Measurements from ENCODE around the gene ARHGEF2. TPM values are rescaled to one million over a fixed set of nuclear protein-coding genes. Genes with fewer than 3 reads are reported as not detected.

The ARHGEF2 gene
- total and polyA plus RNA-seq, 2 donors (not counting 3 experiments of a cell fraction or from before 2014, with no cell fraction given): 59.2 to 118 TPM

DNA sequence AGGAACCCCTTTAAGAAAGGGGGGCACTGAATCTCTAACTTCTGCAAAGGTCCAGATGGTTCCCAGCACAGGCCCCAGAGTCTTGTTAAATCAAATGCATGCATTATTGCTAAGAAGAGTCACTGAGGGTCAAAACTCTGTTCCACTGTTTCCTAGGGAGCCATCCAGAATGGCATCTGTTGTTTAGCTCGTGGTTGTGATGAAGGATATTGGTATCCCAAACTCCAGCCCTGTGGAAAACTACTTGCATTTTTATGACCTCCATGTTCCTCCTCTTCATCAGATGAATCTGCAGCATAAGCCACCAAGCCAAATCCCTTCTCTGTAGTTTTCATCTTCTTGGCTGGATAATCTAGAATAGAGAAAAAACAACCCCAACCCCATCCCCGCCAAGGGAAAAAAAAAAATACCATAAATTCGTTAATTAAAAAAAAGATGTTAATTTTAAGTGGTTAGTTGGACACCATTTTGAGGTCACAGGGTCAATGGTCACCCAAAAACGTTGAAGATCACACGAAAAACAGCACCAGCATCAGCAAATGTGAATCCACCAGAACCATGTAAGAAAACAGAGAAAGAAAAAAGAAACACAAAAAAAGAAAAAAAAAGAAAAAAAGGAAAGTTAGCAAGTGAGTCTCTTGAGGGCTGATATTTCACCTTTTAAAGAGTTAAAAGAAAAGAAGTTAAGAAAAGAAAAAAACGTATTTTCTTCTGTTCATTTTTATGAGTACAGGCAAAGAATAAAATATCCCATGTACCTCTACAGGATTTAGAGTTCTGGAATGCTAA, 64.2 kb downstream of the ARHGEF2 start:
- dilution Hi-C loops (cut with MboI; ENCODE audit: extremely low pct_ligation_motif_present, low sequenced_read_pairs) (no loop called here), intact Hi-C loops (cut with micrococcal nuclease) (no loop called here)
- peaks cover 10% of the 10 kb centered on the region for H3K79me2 ChIP-seq (ENCODE audit: control insufficient read depth, insufficient read depth, low read length)
- no peaks in the 10 kb centered on the region for H4K20me1 ChIP-seq (replicated peaks; ENCODE audit: control insufficient read depth, extremely low read depth, insufficient read depth, low read length)
- H3K27me3 ChIP-seq (ENCODE audit: control insufficient read depth in 2 of 2, insufficient read depth in 2 of 2, low read length in 2 of 2): no peaks in the 10 kb centered on the region
- TF ChIP-seq FOS (IDR thresholded peaks at IDR 0.05; ENCODE audit: borderline replicate concordance, insufficient read depth, low read length) (no peak), POLR2A (IDR thresholded peaks at IDR 0.05; ENCODE audit: low read depth, low read length) (no peak), POLR2AphosphoS5 (IDR thresholded peaks at IDR 0.05; ENCODE audit: insufficient read depth, low read depth, low read length) (no peak), EZH2 (IDR thresholded peaks at IDR 0.05; ENCODE audit: borderline replicate concordance, low read depth, low read length, severe bottlenecking) (no peak), MAX (IDR thresholded peaks at IDR 0.05; ENCODE audit: insufficient read depth, insufficient read length) (no peak)
- FAIRE-seq: no peak
- no peak for DNase-seq (ENCODE audit: low read depth, low spot score)
- peaks cover 13% of the 10 kb centered on the region for H3K4me1 ChIP-seq (ENCODE audit: control insufficient read depth, extremely low read depth, insufficient read depth, low read length)
- H3K9me3 ChIP-seq (replicated peaks; ENCODE audit: control insufficient read depth, insufficient read depth, low read length): no peaks in the 10 kb centered on the region
- no peak overlapping the region for H3K4me3 ChIP-seq (replicated peaks in 1 of 3; ENCODE audit: insufficient read depth in 1 of 3, low read depth in 1 of 3, low read length in 3 of 3)
- no peak overlapping the region for H3K4me2 ChIP-seq (ENCODE audit: insufficient read depth, low read length)
- no peak overlapping the region for H3K9ac ChIP-seq (replicated peaks; ENCODE audit: extremely low read depth, insufficient read depth, low read length)
- peaks cover 11 to 32% of the 10 kb centered on the region in 2 experiments for H3K36me3 ChIP-seq (ENCODE audit: control insufficient read depth in 2 of 2, extremely low read depth in 1 of 2, insufficient read depth in 2 of 2, low read length in 2 of 2)
- ChIA-PET CTCF (no interaction called here), POLR2A (no interaction called here)
- no peak overlapping the region for H2AFZ ChIP-seq (ENCODE audit: low read depth, low read length)
- BruUV-seq (replicated peaks): no TSS peak
- H3K27ac ChIP-seq (ENCODE audit: insufficient read depth, low read depth, low read length): no peak overlapping the region
- no peaks in the 10 kb centered on the region for H3K9me1 ChIP-seq (replicated peaks; ENCODE audit: control insufficient read depth, extremely low read depth, insufficient read depth, low read length)

- no peak for DNase-seq (ENCODE audit: low read depth, low spot score)
- Histone ChIP-seq H3K27me3 (ENCODE audit: control insufficient read depth in 2 of 2, insufficient read depth in 2 of 2, low read length in 2 of 2) (no peaks in the 10 kb centered on the region), H4K20me1 (replicated peaks; ENCODE audit: control insufficient read depth, extremely low read depth, insufficient read depth, low read length) (no peaks in the 10 kb centered on the region), H3K4me1 (ENCODE audit: control insufficient read depth, extremely low read depth, insufficient read depth, low read length) (peaks cover 13% of the 10 kb centered on the region), H3K9ac (replicated peaks; ENCODE audit: extremely low read depth, insufficient read depth, low read length) (no peak overlapping the region), H3K4me3 (replicated peaks in 1 of 3; ENCODE audit: insufficient read depth in 1 of 3, low read depth in 1 of 3, low read length in 3 of 3) (no peak overlapping the region), H3K36me3 (ENCODE audit: control insufficient read depth in 2 of 2, extremely low read depth in 1 of 2, insufficient read depth in 2 of 2, low read length in 2 of 2) (peaks cover 7 to 28% of the 10 kb centered on the region in 2 experiments), H3K27ac (ENCODE audit: insufficient read depth, low read depth, low read length) (no peak overlapping the region), H3K9me1 (replicated peaks; ENCODE audit: control insufficient read depth, extremely low read depth, insufficient read depth, low read length) (no peaks in the 10 kb centered on the region), H3K79me2 (ENCODE audit: control insufficient read depth, insufficient read depth, low read length) (peaks cover 20% of the 10 kb centered on the region), H2AFZ (ENCODE audit: low read depth, low read length) (no peak overlapping the region), H3K9me3 (replicated peaks; ENCODE audit: control insufficient read depth, insufficient read depth, low read length) (no peaks in the 10 kb centered on the region), H3K4me2 (ENCODE audit: insufficient read depth, low read length) (no peak overlapping the region)
- CTCF ChIA-PET: no interaction called here
- TF ChIP-seq GATA2 (IDR thresholded peaks at IDR 0.05; ENCODE audit: insufficient read depth, insufficient read length, low read depth, low read length) (no peak), EZH2 (IDR thresholded peaks at IDR 0.05; ENCODE audit: borderline replicate concordance, low read depth, low read length, severe bottlenecking) (no peak), CTCF (IDR thresholded peaks at IDR 0.05; ENCODE audit: extremely low read depth in 1 of 2, insufficient read depth in 1 of 2, low read depth in 1 of 2, low read length in 2 of 2) (no peak), MAX (IDR thresholded peaks at IDR 0.05; ENCODE audit: insufficient read depth, insufficient read length) (no peak), MYC (IDR thresholded peaks at IDR 0.05; ENCODE audit: low read depth, low read length) (no peak), POLR2A (IDR thresholded peaks at IDR 0.05; ENCODE audit: low read depth, low read length) (no peak), POLR2AphosphoS5 (IDR thresholded peaks at IDR 0.05; ENCODE audit: insufficient read depth, low read depth, low read length) (no peak), FOS (IDR thresholded peaks at IDR 0.05; ENCODE audit: borderline replicate concordance, insufficient read depth, low read length) (no peak), JUN (IDR thresholded peaks at IDR 0.05; ENCODE audit: borderline replicate concordance, insufficient read depth, insufficient read length, low read depth) (no peak)
- intact Hi-C loops (cut with micrococcal nuclease) (no loop called here), dilution Hi-C loops (cut with MboI; ENCODE audit: extremely low pct_ligation_motif_present, low sequenced_read_pairs) (no loop called here)
- POLR2A ChIA-PET: no interaction called here
- no TSS peak for BruUV-seq (replicated peaks)
- FAIRE-seq: no peak
These were observed 66.3 kb downstream of the ARHGEF2 start for GRCh38 chr1:155912056-155912536.

All from endothelial cell of umbilical vein (primary cell).